AG04450 (cell line): ENCODE measurements around the gene APOA4. TPM values are rescaled to one million over a fixed set of nuclear protein-coding genes. Genes with fewer than 3 reads are reported as not detected.

Source experiments
- CTCF ChIA-PET: fragments of 300-600, 350-600 bp; formaldehyde crosslinking; extraction: SDS; loops from one replicate; lab custom pipeline; 2022; ENCODE audit warnings: antibody characterized with exemption, inconsistent platforms; lab: Charles Lee
- POLR2A ChIA-PET: fragments of 350-600 bp; formaldehyde crosslinking; extraction: SDS; loops from one replicate; lab custom pipeline; 2021; ENCODE audit warnings: antibody characterized with exemption, inconsistent platforms; lab: Yijun Ruan, JAX
- DNase-seq: peaks from one replicate; pipeline ENCODE4 v3.0.0-alpha.2; 2011; ENCODE audit warnings: low read depth, low spot score
- H3K27ac ChIP-seq: one replicate; pipeline ENCODE4 v1.5.1; 2012; ENCODE audit warnings: low read depth, low read length, control low read depth
- H3K27me3 ChIP-seq: one replicate; pipeline ENCODE4 v1.6.0; 2012; ENCODE audit warnings: low read length; ENCODE audit not compliant: control insufficient read depth, insufficient read depth
- H3K4me3 ChIP-seq: 2 replicates; pipeline ENCODE4 v1.5.1; 2011; ENCODE audit warnings: mild to moderate bottlenecking, low read depth, low read length, control low read depth
- H3K9me3 ChIP-seq: 2 replicates; pipeline ENCODE4 v1.5.1; 2012; ENCODE audit warnings: low read length; ENCODE audit not compliant: control insufficient read depth, insufficient read depth
- polyA plus RNA-seq: library from polyadenylated mRNA; depleted of rRNA; stranded (reverse); fragments of >200 nt; gene quantifications from 2 replicates; pipeline ENCODE4 v1.2.3, GENCODE V29; 2011
- TF ChIP-seq, protein P1 (sequence below): IDR thresholded peaks from 2 replicates; pipeline ENCODE4 v1.5.1; 2011; ENCODE audit warnings: low read depth, low read length, control low read depth, inconsistent platforms

The APOA4 gene
- polyA plus RNA-seq, 1 experiment: not detected

DNA sequence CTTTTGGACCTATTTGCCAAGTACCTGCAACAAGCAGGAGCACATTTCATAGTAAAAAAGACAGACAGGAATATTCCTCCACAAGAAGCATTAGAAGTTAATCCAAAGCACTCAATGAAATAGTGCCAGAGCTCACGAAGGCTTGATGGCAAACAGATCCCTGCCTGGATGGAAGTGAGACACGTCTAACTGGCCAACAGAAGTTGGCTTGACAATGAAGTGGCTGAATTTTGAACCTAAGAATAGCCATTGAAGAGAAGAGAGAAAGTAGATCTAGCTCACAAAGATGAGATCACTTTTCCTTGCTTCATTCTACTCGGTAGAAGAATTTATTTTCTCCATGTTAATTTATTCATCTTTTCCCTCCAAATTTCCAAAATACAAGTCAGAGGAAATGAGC lies 45.0 kb upstream of the APOA4 start:
- no peaks in the 10 kb centered on the region for H3K9me3 ChIP-seq
- H3K27me3 ChIP-seq: no peaks in the 10 kb centered on the region
- ChIA-PET POLR2A (no interaction called here), CTCF (interaction anchor here (0.6 to 1.9 kb wide), 3 partner anchors 11 to 1483 kb away, joined by 3 to 4 read pairs (median 3); no protein-coding TSS in a partner anchor)
- DNase-seq: no peak
- H3K27ac ChIP-seq: no peak overlapping the region
- TF ChIP-seq, protein P1, sequence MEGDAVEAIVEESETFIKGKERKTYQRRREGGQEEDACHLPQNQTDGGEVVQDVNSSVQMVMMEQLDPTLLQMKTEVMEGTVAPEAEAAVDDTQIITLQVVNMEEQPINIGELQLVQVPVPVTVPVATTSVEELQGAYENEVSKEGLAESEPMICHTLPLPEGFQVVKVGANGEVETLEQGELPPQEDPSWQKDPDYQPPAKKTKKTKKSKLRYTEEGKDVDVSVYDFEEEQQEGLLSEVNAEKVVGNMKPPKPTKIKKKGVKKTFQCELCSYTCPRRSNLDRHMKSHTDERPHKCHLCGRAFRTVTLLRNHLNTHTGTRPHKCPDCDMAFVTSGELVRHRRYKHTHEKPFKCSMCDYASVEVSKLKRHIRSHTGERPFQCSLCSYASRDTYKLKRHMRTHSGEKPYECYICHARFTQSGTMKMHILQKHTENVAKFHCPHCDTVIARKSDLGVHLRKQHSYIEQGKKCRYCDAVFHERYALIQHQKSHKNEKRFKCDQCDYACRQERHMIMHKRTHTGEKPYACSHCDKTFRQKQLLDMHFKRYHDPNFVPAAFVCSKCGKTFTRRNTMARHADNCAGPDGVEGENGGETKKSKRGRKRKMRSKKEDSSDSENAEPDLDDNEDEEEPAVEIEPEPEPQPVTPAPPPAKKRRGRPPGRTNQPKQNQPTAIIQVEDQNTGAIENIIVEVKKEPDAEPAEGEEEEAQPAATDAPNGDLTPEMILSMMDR: no peak
- H3K4me3 ChIP-seq: no peak overlapping the region

DNA sequence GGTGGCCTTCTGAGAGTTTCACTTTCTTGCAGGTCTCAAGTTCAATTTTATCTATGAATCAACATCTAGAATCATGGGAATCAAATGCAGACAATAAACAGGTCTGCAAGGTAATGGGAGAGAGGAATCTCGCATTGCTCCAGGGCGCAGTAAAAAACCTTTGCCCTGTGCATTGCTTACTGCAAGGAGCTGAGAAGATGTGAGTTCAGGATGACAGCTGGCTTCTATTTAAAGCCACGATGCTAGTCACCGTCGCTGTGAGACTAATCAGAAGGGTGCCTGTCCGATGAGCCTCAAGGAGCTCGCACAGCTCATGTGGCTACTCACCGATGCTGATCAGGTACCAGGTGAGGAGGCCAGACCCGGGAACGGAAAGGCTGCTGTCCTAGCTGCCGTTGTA lies 44.5 kb upstream of the APOA4 start:
- TF ChIP-seq, protein P1: no peak
- H3K27ac ChIP-seq: no peak overlapping the region

DNA sequence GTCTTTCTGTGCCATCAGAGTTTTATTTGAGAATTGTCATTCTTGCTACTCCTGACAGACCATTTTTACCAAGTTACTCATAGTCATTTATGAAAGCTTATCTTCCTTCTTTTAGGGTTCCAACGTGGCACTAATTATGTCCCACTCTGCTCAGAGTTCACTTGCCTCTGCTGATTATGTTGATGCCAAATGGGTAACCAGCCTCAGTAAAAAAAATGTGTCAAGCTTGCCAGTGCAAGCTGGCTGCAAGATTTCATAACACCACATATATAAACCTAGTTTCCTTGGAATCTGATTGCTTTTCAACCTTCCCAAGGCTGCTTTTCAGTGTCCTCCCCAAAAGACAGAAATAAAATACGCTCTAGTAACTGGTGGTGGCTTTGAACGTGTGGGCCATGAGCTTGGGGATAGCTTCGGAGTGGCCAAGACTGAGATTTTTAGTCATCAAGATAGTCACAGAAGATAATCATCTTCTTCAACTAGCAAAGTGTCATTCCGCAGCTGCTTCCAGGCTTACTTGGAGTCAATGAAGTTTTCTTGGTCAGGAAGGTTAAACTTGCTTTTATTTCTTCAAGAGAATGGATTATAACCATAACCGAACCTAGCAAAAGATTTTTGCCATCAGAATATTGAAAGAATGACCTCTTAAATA lies 43.8 kb upstream of the APOA4 start:
- CTCF ChIA-PET: interaction anchor here (0.6 to 1.9 kb wide), 3 partner anchors 12 to 232 kb away, joined by 3 to 4 read pairs (median 3); no protein-coding TSS in a partner anchor
- Histone ChIP-seq H3K9me3 (no peaks in the 10 kb centered on the region), H3K27ac (no peak overlapping the region), H3K27me3 (no peaks in the 10 kb centered on the region), H3K4me3 (no peak overlapping the region)
- TF ChIP-seq, protein P1: no peak
- no peak for DNase-seq
- POLR2A ChIA-PET: no interaction called here

More for the DNA sequence above, 44.5 kb upstream of the APOA4 start:
- H3K27me3 ChIP-seq: no peaks in the 10 kb centered on the region
- ChIA-PET CTCF (interaction anchor here (0.6 to 1.9 kb wide), 4 partner anchors 11 to 1483 kb away, joined by 3 to 4 read pairs (median 3); no protein-coding TSS in a partner anchor), POLR2A (no interaction called here)
- no peak for DNase-seq
- no peaks in the 10 kb centered on the region for H3K9me3 ChIP-seq
- H3K4me3 ChIP-seq: no peak overlapping the region

- TF ChIP-seq, protein P1: no peak
- Histone ChIP-seq H3K9me3 (no peaks in the 10 kb centered on the region), H3K27me3 (no peaks in the 10 kb centered on the region), H3K4me3 (no peak overlapping the region), H3K27ac (no peak overlapping the region)
- no peak for DNase-seq
- ChIA-PET CTCF (interaction anchor here (1.0 kb wide), 1 partner anchor 15 kb away, joined by 4 read pairs; no protein-coding TSS in a partner anchor), POLR2A (no interaction called here)
Measured at GRCh38 chr11:116865696-116866095, 42.6 kb upstream of the APOA4 start.

- CTCF ChIA-PET: interaction anchor here (0.9 to 1.2 kb wide), 5 partner anchors 16 to 242 kb away, joined by 3 to 5 read pairs (median 3); partner anchors contain the start of gene APOA5
- no peak for DNase-seq
- Histone ChIP-seq H3K9me3 (no peaks in the 10 kb centered on the region), H3K27ac (no peak overlapping the region), H3K4me3 (no peak overlapping the region), H3K27me3 (no peaks in the 10 kb centered on the region)
- TF ChIP-seq, protein P1: no peak
- POLR2A ChIA-PET: interaction anchor here (0.7 kb wide), 1 partner anchor 29 kb away, joined by 3 read pairs; no protein-coding TSS in a partner anchor
Measured at GRCh38 chr11:116864531-116864930, 41.4 kb upstream of the APOA4 start.
